ENCODE measurements around the gene DNAJC5. TPM values are rescaled to one million over a fixed set of nuclear protein-coding genes. Genes with fewer than 3 reads are reported as not detected.
A peak's percentile ranks its signal among the peaks of the same experiment; 100 is the strongest.

Gene DNAJC5
- total and polyA plus RNA-seq, 9 of the 15 experiments (the other 6 are each of a cell fraction or from before 2014, with no cell fraction given): 0.95 to 42.8 (median 23.4) TPM

DNA sequence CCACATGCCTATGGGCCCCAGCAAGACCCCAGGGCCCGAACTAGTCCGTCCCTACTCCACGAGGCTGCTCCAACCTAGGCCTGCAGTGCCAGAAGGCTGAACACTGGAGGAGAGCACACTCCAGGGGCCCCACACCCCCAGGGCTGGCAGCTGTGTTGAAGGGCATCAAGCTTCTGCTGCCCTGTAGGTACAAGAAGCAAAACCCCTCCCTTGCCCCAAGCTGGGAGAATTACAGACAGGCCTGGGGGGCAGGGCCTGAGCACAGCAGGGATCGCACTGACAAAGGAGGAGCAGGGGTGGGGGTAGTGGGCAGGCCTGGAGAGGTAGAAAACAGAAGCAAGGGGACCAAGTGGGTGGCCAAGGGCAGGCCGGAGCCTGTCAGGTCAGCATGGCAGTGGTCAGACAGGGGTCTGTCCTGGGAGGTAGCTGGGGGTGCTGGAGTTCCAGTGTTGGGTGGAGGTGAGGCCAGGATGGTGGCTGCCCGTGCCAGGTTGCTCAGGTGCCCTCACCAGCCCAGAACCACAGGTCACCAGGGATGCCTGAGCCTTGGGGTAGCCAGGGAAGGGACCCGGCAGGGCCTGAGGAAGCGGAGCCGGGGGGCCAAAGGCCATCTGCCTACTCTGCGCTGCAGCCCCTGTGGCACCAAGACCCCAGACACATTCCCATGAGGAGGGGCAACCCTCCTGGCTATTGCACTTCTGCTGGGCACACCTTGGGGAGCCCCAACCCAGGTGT is 64.2 kb downstream of the DNAJC5 start:
- Histone ChIP-seq H3K4me3 (no peak overlapping the region), H3K27ac (ENCODE audit: extremely low read depth, low read depth, low read length) (no peak overlapping the region), H3K9ac (ENCODE audit: insufficient read depth in 1 of 2, low read depth in 2 of 2, low read length in 2 of 2) (peak overlapping the region in 1 of 2 experiments; percentile 89; a peak in 2 of 4 replicates), H3K9me3 (replicated peaks; ENCODE audit: control insufficient read depth, insufficient read depth, low read depth, low read length) (no peaks in the 10 kb centered on the region), H3K36me3 (ENCODE audit: control insufficient read depth, insufficient read depth, low read length) (peaks cover 55% of the 10 kb centered on the region; the same call in 2 of the 3 replicates), H3K27me3 (ENCODE audit: control insufficient read depth in 2 of 2, insufficient read depth in 2 of 2, low read length in 2 of 2) (no peaks in the 10 kb centered on the region), H3K4me2 (ENCODE audit: insufficient read depth, low read length) (no peak overlapping the region), H4K20me1 (replicated peaks; ENCODE audit: control insufficient read depth, insufficient read depth, low read length) (peaks cover 6% of the 10 kb centered on the region; the same call in 1 of the 2 replicates), H3K9me1 (ENCODE audit: control insufficient read depth, insufficient read depth, low read length) (peaks cover 4% of the 10 kb centered on the region), H2AFZ (ENCODE audit: low read depth, low read length) (no peak overlapping the region), H3K4me1 (replicated peaks in 1 of 2; ENCODE audit: control insufficient read depth in 2 of 2, insufficient read depth in 2 of 2, low read length in 2 of 2) (peaks cover 15 to 73% of the 10 kb centered on the region in 2 experiments; a peak in 4 of 5 replicates), H3K79me2 (ENCODE audit: control insufficient read depth, insufficient read depth, low read length) (peaks cover 21% of the 10 kb centered on the region)
- no TSS peak for BruUV-seq (replicated peaks)
- WGBS (ENCODE audit: insufficient coverage, low coverage, missing lambda C conversion rate): 90% methylated on average over 9 of the region's 10 CpGs
- in situ Hi-C loops (cut with MboI) (no loop called here), intact Hi-C loops (cut with micrococcal nuclease) (loop anchor here (5.0 kb wide), 1 partner anchor 252 kb away; the partner anchor contains the start of genes ARFRP1 and ZGPAT)
- CTCF ChIA-PET (ENCODE audit: low intra/inter-chr PET ratio): interaction anchor here (0.6 kb wide), 1 partner anchor 11 kb away, joined by 3 read pairs; no protein-coding TSS in a partner anchor
- FAIRE-seq (no peak), ATAC-seq (no peak), DNase-seq (ENCODE audit: extremely low read depth in 1 of 4, low spot score in 3 of 4) (no peak)
- POLR2A ChIA-PET: interaction anchor here (1.7 kb wide), 1 partner anchor 9 kb away, joined by 6 read pairs; no protein-coding TSS in a partner anchor
- TF ChIP-seq SNRNP70 (optimal IDR thresholded peaks at IDR 0.05; ENCODE audit: low read depth, low read length): no peak
- TF ChIP-seq POLR2G (IDR thresholded peaks at IDR 0.05; ENCODE audit: low read depth, low read length): peak; percentile 48
- peak; percentile 35 for TF ChIP-seq RBFOX2 (IDR thresholded peaks at IDR 0.05; ENCODE audit: low read depth, low read length)

- H3K9me3 ChIP-seq (replicated peaks; ENCODE audit: control insufficient read depth, insufficient read depth, low read depth, low read length): no peaks in the 10 kb centered on the region
- CTCF ChIA-PET (ENCODE audit: low intra/inter-chr PET ratio): interaction anchor here (0.6 kb wide), 1 partner anchor 11 kb away, joined by 3 read pairs; no protein-coding TSS in a partner anchor
- peaks cover 9 to 67% of the 10 kb centered on the region in 2 experiments; a peak in 4 of 5 replicates for H3K4me1 ChIP-seq (replicated peaks in 1 of 2; ENCODE audit: control insufficient read depth in 2 of 2, insufficient read depth in 2 of 2, low read length in 2 of 2)
- peak overlapping the region in 1 of 2 experiments; percentile 89; a peak in 1 of 4 replicates for H3K9ac ChIP-seq (ENCODE audit: insufficient read depth in 1 of 2, low read depth in 2 of 2, low read length in 2 of 2)
- no peaks in the 10 kb centered on the region for H3K9me1 ChIP-seq (ENCODE audit: control insufficient read depth, insufficient read depth, low read length)
- H2AFZ ChIP-seq (ENCODE audit: low read depth, low read length): no peak overlapping the region
- no peak overlapping the region for H3K4me3 ChIP-seq
- peaks cover 16% of the 10 kb centered on the region for H3K79me2 ChIP-seq (ENCODE audit: control insufficient read depth, insufficient read depth, low read length)
- POLR2A ChIA-PET: interaction anchor here (1.7 kb wide), 1 partner anchor 9 kb away, joined by 6 read pairs; no protein-coding TSS in a partner anchor
- in situ Hi-C loops (cut with MboI): no loop called here
- H3K27ac ChIP-seq (ENCODE audit: extremely low read depth, low read depth, low read length): no peak overlapping the region
- BruUV-seq (replicated peaks): no TSS peak
- no peak for FAIRE-seq
- no peak for DNase-seq (ENCODE audit: extremely low read depth in 1 of 4, low spot score in 3 of 4)
- peaks cover under 1% of the 10 kb centered on the region; the same call in 1 of the 2 replicates for H4K20me1 ChIP-seq (replicated peaks; ENCODE audit: control insufficient read depth, insufficient read depth, low read length)
- peaks cover 59% of the 10 kb centered on the region; the same call in 2 of the 3 replicates for H3K36me3 ChIP-seq (ENCODE audit: control insufficient read depth, insufficient read depth, low read length)
- 96% methylated on average over 13 of the region's 17 CpGs for WGBS (ENCODE audit: insufficient coverage, low coverage, missing lambda C conversion rate)
- intact Hi-C loops (cut with micrococcal nuclease): loop anchor here (5.0 kb wide), 1 partner anchor 252 kb away; the partner anchor contains the start of genes ARFRP1 and ZGPAT
- no peak overlapping the region for H3K4me2 ChIP-seq (ENCODE audit: insufficient read depth, low read length)
- H3K27me3 ChIP-seq (ENCODE audit: control insufficient read depth in 2 of 2, insufficient read depth in 2 of 2, low read length in 2 of 2): no peaks in the 10 kb centered on the region
- ATAC-seq: no peak
- TF ChIP-seq HNRNPK (IDR thresholded peaks at IDR 0.05; ENCODE audit: low read depth, low read length, poor library complexity, severe bottlenecking) (no peak), MAFF (IDR thresholded peaks at IDR 0.05; ENCODE audit: low read length) (no peak), ZNF124 (CRISPR knock-in tag; IDR thresholded peaks at IDR 0.05) (no peak), ZKSCAN3 (CRISPR knock-in tag; IDR thresholded peaks at IDR 0.05) (no peak), AFF1 (IDR thresholded peaks at IDR 0.05; ENCODE audit: low read depth in 1 of 2, partially characterized antibody in 2 of 2) (no peak)
Observed at GRCh38 chr20:63959699-63960075, 64.8 kb downstream of the DNAJC5 start.
